Tibial artery (tissue), 4 donors: Measurements from ENCODE around the gene GBX1.

Experiments used
- DNase-seq, 2 donors: peaks; one replicate each; pipeline ENCODE4 v3.0.0-alpha.2; 2019
- H3K27ac ChIP-seq, 2 donors: fragments of 200-600 bp; sonication (generic) in 1 of 2; 1 replicate in 1 of 2; 2 replicates in 1 of 2; pipeline ENCODE4 v1.5.1; 2018 to 2019; ENCODE audit warnings: mild to moderate bottlenecking in 1 of 2
- H3K27me3 ChIP-seq, 2 donors: fragments of 200-600 bp; sonication (generic) in 1 of 2; one replicate each; pipeline versions ENCODE4 v1.5.1 to v1.6.0; 2016 to 2019
- H3K36me3 ChIP-seq, 3 donors: fragments of 200-600 bp; sonication (generic) in 2 of 3; one replicate each; pipeline ENCODE4 v1.5.1; 2016 to 2019; ENCODE audit warnings: mild to moderate bottlenecking in 2 of 3
- H3K4me1 ChIP-seq, 4 donors: fragments of 200-600 bp; sonication (generic) in 2 of 4; 1 replicate in 3 of 4; 2 replicates in 1 of 4; pipeline ENCODE4 v1.5.1; 2016 to 2019
- H3K4me3 ChIP-seq, 2 donors: fragments of 200-600 bp; sonication (generic) in 1 of 2; 1 replicate in 1 of 2; 2 replicates in 1 of 2; pipeline ENCODE4 v1.5.1; 2018 to 2019; ENCODE audit warnings: mild to moderate bottlenecking in 2 of 2
- H3K9me3 ChIP-seq, 3 donors: fragments of 200-600 bp; sonication (generic) in 1 of 3; one replicate each; pipeline ENCODE4 v1.5.1; 2016 to 2019
- intact Hi-C: fragments of 100-400 bp; cut with DNase I; formaldehyde crosslinking; loops from one replicate; pipeline ENCODE4 v1.15.0; 2023; ENCODE audit warnings: low total_unique reads
- TF ChIP-seq, protein P1 (sequence below), 2 experiments: fragments of 200-600 bp in 1 of 2; fragments of 450-650 bp in 1 of 2; IDR thresholded peaks; one replicate each; pipeline ENCODE4 v1.5.1; 2017 to 2019; ENCODE audit warnings: antibody characterized with exemption in 2 of 2, mild to moderate bottlenecking in 1 of 2, moderate library complexity in 1 of 2

GBX1 gene

DNA sequence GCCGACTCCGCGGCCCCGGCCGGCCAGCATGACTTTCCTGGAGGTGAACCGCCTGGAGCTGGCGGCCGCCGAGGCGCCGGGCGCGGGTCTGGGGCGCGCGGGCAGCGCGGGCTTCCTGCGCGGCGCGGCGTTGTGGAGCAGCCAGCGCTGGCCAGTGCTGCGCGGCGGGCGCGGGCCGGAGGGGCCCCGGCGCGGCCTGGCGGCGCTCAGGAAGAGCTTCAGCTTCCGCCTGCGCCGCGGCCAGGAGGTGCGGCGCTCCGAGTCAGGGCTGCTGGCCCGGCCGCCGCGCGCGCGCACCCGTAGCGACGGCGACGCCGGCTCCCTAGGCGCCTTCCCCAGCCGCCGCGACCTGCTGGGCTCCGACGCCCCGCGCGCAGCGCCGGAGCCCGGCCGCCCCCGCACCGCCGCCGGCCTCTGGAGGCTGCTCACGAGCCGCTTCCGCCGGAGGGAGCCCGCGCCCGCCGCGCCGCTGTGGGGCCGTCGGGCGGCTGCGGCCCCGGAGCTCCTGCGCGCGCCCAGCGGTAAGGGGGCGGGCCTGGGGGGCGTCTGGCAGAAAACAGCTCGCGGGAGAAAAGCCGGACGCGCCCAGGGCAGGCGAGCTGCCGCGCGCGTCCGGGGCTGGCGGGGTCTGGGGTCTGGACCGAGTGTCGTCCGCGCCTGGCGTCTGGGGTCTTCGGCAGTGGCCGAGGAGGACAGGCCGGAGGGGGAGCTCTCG lies 52.2 kb downstream of the GBX1 start:
- intact Hi-C loops: loop anchor here (10.0 kb wide), 1 partner anchor 100 kb away; no protein-coding TSS in a partner anchor
- Histone ChIP-seq H3K27ac (no peak overlapping the region), H3K27me3 (no peaks in the 10 kb centered on the region), H3K9me3 (no peaks in the 10 kb centered on the region), H3K4me1 (peaks cover 0 to 27% (median 11%) of the 10 kb centered on the region in 4 donors), H3K36me3 (peaks cover 12 to 35% (median 35%) of the 10 kb centered on the region in 3 donors), H3K4me3 (peak overlapping the region; percentile 27 to 30)
- DNase-seq: no peak
- TF ChIP-seq, protein P1, sequence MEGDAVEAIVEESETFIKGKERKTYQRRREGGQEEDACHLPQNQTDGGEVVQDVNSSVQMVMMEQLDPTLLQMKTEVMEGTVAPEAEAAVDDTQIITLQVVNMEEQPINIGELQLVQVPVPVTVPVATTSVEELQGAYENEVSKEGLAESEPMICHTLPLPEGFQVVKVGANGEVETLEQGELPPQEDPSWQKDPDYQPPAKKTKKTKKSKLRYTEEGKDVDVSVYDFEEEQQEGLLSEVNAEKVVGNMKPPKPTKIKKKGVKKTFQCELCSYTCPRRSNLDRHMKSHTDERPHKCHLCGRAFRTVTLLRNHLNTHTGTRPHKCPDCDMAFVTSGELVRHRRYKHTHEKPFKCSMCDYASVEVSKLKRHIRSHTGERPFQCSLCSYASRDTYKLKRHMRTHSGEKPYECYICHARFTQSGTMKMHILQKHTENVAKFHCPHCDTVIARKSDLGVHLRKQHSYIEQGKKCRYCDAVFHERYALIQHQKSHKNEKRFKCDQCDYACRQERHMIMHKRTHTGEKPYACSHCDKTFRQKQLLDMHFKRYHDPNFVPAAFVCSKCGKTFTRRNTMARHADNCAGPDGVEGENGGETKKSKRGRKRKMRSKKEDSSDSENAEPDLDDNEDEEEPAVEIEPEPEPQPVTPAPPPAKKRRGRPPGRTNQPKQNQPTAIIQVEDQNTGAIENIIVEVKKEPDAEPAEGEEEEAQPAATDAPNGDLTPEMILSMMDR (IDR thresholded peaks at IDR 0.05): no peak

DNA sequence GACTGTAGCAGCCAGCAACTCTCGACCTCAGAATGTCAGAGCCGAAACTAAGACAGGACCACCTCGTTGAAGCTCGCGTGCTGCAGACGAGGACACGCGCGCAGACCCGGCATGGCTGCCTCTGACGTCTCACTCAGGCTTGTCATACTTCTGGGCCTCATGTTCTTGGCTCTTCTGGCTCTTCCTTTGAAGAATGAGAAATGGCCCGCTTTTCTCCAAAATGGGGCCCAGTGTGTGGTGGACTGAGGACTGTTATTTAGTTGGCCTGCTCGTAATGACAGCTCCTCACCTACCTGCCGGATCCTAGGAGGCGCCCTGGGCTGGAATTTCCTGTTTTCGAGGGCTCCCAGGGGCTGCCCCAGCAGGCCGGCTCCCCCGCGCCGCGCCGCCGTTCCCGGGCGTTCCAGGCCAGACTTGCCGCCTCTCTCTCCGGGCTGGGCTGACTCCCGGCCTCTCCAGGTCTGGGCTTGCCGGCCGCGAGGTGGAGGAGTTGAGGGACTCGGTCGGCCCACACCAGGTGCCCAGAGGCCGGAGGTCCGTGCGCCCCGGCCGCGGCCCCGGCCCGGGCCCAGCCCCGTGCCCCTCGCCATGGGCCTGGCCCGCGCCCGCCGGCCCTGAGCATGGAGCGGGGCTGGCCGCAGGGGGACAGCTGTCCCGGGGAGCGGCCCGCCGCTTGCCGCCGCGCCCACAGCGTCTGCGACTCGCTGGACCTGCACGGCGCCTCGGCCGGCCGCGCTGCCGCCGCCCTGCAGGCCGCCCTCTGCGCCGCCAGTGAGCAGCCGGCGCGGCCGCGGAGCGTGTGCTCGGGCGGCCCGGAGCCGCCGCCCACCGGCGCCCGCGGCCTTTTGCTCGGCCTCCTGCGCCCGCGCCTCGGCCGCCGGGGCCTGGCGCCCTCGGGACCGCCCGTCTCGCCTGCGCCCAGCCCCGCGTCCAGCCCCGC lies 53.1 kb downstream of the GBX1 start:
- Histone ChIP-seq H3K27ac (no peak overlapping the region), H3K4me1 (peaks cover 0 to 27% (median 11%) of the 10 kb centered on the region in 4 donors), H3K27me3 (no peaks in the 10 kb centered on the region), H3K9me3 (no peaks in the 10 kb centered on the region), H3K36me3 (peaks cover 6 to 27% (median 26%) of the 10 kb centered on the region in 3 donors), H3K4me3 (peak overlapping the region; percentile 27 to 30)
- DNase-seq: no peak
- intact Hi-C loops: loop anchor here (5.0 to 10.0 kb wide), 2 partner anchors 77 to 100 kb away; no protein-coding TSS in a partner anchor
- TF ChIP-seq, protein P1 (IDR thresholded peaks at IDR 0.05): no peak

DNA sequence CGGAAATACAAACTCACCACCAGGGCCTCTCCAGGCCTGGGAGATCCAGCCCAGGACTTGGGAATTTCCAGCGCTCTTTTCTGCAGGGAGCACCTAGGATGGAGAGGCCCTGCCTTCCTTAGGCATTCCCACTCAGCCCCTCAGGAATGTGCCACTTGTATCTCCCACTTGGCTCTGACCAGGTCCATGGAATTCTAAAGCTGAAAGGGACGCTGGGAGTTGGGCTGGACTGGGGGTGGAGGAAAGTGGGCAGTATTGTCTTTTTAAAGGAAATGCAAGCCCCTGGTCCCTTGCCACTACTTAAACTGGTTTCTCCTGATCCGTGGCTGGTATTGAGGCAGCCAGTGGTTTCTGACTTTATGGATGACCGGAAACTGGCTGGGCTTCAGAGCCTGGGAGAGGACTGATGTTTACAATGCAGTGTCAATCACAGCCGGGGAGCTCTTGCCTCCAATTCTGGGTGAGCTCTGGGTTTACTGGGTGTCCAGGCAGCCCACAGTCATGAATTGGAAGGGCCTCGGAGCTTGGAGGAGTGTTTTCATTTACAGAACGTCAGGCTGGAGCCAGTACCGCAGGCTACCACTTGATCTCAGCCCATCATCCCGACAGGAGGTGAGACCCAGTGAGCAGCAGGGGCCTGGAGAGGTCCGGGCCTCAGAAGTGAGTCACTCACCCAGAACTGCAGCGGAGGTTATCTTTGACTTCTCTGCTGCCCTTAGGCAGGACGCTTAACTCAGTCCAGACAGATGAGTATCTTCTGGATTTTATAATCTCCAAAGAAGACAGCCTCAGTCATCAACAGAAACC lies 53.9 kb downstream of the GBX1 start:
- TF ChIP-seq, protein P1 (IDR thresholded peaks at IDR 0.05): no peak
- intact Hi-C loops: loop anchor here (5.0 to 10.0 kb wide), 2 partner anchors 76 to 99 kb away; no protein-coding TSS in a partner anchor
- H3K27me3 ChIP-seq: no peaks in the 10 kb centered on the region
- no peak for DNase-seq
- H3K4me3 ChIP-seq: no peak overlapping the region
- H3K9me3 ChIP-seq: no peaks in the 10 kb centered on the region
- peaks cover 3 to 18% (median 18%) of the 10 kb centered on the region in 3 donors for H3K36me3 ChIP-seq
- peaks cover 0 to 27% (median 11%) of the 10 kb centered on the region in 4 donors for H3K4me1 ChIP-seq
- no peak overlapping the region for H3K27ac ChIP-seq

DNA sequence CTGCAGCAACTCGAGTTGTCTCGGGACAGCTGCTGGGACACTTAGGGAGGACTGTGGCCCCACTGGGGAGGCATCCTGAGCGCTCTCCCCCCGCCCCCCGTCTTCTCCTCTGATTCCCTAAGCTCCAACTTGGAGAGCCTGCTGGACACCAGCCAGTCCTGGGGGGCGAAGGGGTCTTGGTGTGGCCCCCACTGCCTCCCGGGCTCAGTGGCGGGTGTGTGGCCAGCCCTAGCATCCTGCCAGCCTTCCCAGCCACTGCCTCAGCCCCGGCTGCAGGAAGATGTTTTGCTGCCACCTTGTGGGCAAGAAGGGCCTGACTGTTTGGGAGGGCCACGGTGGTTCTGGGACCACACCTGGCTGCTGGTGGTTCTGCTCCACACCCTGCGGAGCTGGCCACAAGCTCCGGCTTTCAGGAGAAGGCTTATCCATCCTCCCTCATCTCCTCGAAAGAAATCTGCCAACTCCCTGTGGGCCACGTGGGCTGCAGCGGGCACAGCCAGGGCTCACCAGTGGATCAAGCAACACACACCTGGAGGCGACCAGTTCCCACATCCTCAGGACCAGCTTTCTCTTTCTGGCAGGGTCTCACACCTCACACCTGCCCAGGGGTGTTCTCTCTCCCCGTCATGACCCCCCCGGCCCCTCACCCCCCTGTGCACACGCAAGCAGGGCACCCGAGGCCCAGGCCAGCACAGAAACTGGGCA lies 56.4 kb downstream of the GBX1 start:
- Histone ChIP-seq H3K9me3 (no peaks in the 10 kb centered on the region), H3K27ac (no peak overlapping the region), H3K36me3 (no peaks in the 10 kb centered on the region), H3K4me3 (no peak overlapping the region), H3K4me1 (peaks cover 0 to 25% (median 11%) of the 10 kb centered on the region in 4 donors), H3K27me3 (no peaks in the 10 kb centered on the region)
- intact Hi-C loops: loop anchor here (2.0 to 10.0 kb wide), 3 partner anchors 24 to 96 kb away; partner anchors contain the start of gene AGAP3
- TF ChIP-seq, protein P1 (IDR thresholded peaks at IDR 0.05): peak; percentile 89 to 90
- peak; percentile 79 to 88 for DNase-seq
